GM19467 (cell line): ENCODE measurements around the gene PGAP3.

Experiments
- ATAC-seq: cut with Tn5 transposase; IDR thresholded peaks from one replicate; pipeline ENCODE4 v1.9.1; 2021; ENCODE audit warnings: mild to moderate bottlenecking, moderate library complexity; ENCODE audit not compliant: unreplicated experiment

Gene PGAP3

DNA sequence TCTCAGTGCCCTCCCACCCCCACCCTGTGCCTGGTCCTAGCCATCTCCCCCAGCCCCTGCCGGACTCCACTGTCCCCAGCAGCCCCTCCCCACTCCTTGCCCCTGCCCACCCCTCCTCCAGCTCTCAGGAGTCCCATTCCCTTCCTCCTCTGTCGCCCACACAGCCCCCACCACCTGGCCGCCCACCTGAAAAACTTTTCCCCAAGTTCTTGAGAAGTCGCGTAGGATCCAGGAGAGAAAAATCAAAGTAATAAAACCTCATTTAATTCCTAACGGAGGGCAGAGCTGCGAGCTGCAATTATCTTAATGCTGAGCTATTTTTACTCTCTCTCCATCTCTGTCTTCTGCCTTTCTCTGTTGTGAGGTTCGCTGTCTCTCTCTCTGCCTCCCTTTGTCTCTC is 63.5 kb downstream of the PGAP3 start:
- ATAC-seq = no peak

DNA sequence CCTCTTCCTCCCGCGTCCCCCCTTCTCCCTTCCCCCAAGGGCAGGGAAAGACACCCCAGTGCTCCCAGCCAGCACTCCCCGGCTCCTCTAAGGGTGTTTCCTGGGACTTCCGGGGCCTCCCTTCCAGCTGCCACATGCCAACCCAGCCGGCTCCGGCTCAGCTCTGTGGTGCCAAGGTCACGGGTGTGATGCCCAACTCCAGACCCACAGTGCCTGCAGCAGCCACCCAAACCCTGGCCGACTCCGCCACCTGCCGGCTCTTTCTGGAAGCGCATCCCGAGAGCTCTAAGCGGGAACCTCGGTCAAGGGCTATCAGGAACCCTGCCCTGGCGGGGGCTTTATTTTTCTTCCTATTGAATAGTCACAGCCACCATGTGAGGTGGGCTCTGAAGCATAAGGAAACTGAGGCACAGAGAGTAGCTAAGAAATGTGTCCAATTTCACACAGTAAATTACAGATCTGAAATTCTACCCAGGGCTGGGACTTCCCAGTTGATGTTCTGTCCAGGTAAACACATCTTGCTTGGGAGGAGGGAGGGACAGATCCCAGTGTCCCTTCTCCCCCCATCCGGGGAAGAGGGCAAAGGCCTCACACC is 64.4 kb downstream of the PGAP3 start:
- peak; percentile 49 for ATAC-seq

DNA sequence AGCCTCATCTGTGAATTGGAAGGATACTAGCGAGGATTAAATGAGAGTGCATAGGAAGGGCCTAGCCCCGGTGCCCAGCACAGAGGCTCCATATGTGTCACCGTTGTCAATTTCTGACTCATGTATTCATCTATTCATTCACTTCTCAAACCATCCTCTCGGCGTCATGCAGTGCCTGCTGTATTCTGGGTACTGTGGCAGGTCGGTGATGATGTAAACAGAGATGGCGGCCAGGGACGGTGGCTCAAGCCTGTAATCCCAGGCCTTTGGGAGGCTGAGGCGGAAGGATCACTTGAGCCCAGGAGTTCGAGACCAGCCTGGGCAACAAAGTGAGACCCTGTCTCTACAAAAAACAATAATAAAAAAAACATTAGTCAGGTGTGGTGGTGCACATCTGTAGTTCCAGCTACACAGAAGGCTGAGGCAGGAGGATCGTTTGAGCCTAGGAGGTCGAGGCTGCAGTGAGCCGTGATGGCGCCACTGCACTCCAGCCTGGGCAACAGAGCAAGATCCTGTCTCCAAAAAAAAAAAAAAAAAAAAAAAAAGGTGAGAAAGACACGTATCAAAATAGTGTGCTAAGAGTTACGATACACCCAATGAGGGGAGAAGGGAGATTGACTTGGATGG is 65.4 kb downstream of the PGAP3 start:
- ATAC-seq = peak; percentile 12

DNA sequence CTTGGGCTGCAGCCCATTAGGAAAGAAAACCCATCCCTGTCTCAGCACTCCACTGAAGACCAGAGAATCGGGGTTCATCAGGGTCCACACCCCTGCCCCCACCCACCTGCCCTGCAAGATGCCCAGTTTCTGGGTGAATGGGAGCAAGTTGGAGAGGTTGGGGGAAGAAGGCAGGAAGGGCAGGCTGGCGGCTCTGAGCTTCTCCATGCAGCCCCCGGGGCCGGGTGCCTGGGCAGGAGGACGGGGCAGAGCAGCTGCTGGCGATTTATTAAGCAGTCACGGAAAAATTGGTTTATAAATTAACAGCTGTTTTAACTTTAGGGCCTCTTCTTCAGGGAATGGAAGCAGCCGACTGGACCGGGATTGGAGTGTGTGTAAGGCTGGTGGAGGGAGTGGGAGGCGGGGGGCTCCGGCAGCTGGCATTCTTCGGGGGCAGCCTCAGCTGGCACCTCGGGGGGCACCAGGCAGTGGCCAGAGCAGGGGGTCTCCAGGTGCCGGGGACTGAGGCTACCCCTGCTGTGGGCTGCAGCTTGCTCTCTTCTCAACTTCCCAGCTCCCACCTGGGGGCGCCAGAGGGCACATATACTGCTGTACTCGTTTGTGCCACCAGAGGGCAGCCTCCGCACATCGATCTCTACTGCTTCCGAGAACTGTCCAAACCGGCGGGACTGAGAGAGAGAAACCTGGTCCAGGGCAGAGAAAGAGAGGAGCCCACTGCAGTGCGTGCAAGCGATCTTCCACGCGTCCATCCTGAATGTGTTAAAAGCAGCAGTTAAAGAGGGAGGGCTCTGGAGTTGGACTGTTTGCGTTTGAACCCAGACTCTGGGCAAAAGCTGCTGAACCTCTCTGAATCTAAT is 66.1 kb downstream of the PGAP3 start:
- peak; percentile 46 for ATAC-seq
